Right lobe of liver (tissue), 6 donors: ENCODE measurements around the gene EXPH5. TPM values are rescaled to one million over a fixed set of nuclear protein-coding genes. Genes with fewer than 3 reads are reported as not detected.

ENCODE experiments used
- ATAC-seq, 4 donors: fragments of 200-7000 bp; cut with Tn5 transposase; one replicate each; pipeline ENCODE4 v1.9.1; 2020; ENCODE audit warnings: mild to moderate bottlenecking in 4 of 4, moderate library complexity in 4 of 4
- DNase-seq, 3 donors: peaks; one replicate each; pipeline ENCODE4 v3.0.0-alpha.2; 2020
- H3K27ac ChIP-seq, 3 donors: fragments of 200-600 bp; one replicate each; pipeline ENCODE4 v1.8.0; 2022
- H3K27me3 ChIP-seq, 2 donors: fragments of 200-600 bp; one replicate each; pipeline ENCODE4 v1.8.0; 2022
- H3K36me3 ChIP-seq, 4 donors: fragments of 200-600 bp; sonication (generic) in 1 of 4; one replicate each; pipeline versions ENCODE4 v1.5.1 to v1.8.0; 2017 to 2022; ENCODE audit warnings: control low read depth in 1 of 4
- H3K4me1 ChIP-seq, 4 donors: fragments of 200-600 bp; sonication (generic) in 1 of 4; one replicate each; pipeline versions ENCODE4 v1.5.1 to v1.8.0; 2017 to 2022; ENCODE audit warnings: control low read depth in 1 of 4
- H3K4me3 ChIP-seq, 3 donors: fragments of 200-600 bp; one replicate each; pipeline ENCODE4 v1.8.0; 2022
- H3K9me3 ChIP-seq, 4 donors: fragments of 200-600 bp; sonication (generic) in 1 of 4; one replicate each; pipeline versions ENCODE4 v1.5.1 to v1.8.0; 2017 to 2022; ENCODE audit warnings: control low read depth in 1 of 4
- POLR2A ChIP-seq: fragments of 450-650 bp; IDR thresholded peaks from one replicate; pipeline ENCODE4 v1.6.1; 2017; ENCODE audit warnings: antibody characterized with exemption, mild to moderate bottlenecking
- WGBS: methylation state at CpG from one replicate; pipeline ENCODE4 v1.1.6; 2018; ENCODE audit warnings: low coverage, low lambda C conversion rate; ENCODE audit not compliant: insufficient coverage; ENCODE audit errors: missing lambda C conversion rate; 5-methylcytosine and 5-hydroxymethylcytosine counted together
- intact Hi-C, 2 donors: fragments of 100-400 bp; cut with DNase I; formaldehyde crosslinking; loops; one replicate each; pipeline versions ENCODE4 v1.11.2 to v1.14.1; 2022
- total RNA-seq, 6 experiments: library from RNA; depleted of rRNA in 2 of 6; stranded (reverse); fragments of >200 nt in 2 of 6; fragmentation: NEBNext Ultra II Directional in 3 of 6; extraction: Animal tissue kit (Norgen Biotek cat#: 25700) in 3 of 6; gene quantifications; one replicate each; pipeline versions ENCODE4 v1.1.0 to v1.2.4, GENCODE V29; 2016 to 2023
- TF ChIP-seq, protein P1 (sequence below), 4 donors: fragments of 200-600 bp in 3 of 4; fragments of 450-650 bp in 1 of 4; IDR thresholded peaks; one replicate each; pipeline versions ENCODE4 v1.5.1 to v1.8.0; 2016 to 2022; ENCODE audit warnings: antibody characterized with exemption in 4 of 4, mild to moderate bottlenecking in 2 of 4
- donor health status: DM: no; HTN: yes; CAD: no.
- donor health status: DM: no; HTN: no; CAD: no.
- donor health status: DM: no; HTN: no; CAD: no.
- donor health status: DM: no; HTN: yes; CAD: no.
- donor health status: DM: no; HTN: yes; CAD: no.

Gene EXPH5
- total RNA-seq, 6 experiments from 2014 or later, result 8.3 to 12.4 (median 10.2) TPM

DNA sequence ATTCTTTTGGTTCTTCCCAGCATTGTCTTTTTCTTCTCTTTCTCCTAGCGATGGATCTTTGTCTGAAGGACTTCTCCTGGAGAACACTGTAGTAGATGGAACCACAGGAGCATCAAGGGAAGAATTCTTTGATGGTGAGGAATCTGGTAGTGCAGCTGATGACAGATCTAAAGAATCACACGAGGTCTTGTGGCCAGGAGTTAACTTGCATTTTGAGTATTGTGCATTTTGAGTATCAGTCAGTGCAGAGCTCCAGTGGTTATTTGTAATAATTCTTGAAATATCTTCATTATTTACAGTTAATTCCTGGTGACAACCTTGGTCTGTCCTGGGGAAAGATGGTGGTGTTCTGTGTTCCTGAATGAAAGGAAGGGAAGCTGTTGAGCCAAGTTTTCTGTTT is 80.9 kb downstream of the EXPH5 start:
- peaks cover 0 to 14% (median 7%) of the 10 kb centered on the region in 4 donors for H3K36me3 ChIP-seq
- H3K4me3 ChIP-seq, result no peak overlapping the region
- H3K27me3 ChIP-seq, result no peaks in the 10 kb centered on the region
- no peak for DNase-seq
- 88% methylated on average over 1 of the region's 2 CpGs for WGBS
- no peaks in the 10 kb centered on the region for H3K4me1 ChIP-seq
- no peaks in the 10 kb centered on the region for H3K9me3 ChIP-seq
- ATAC-seq, result no peak
- TF ChIP-seq POLR2A, result no peak
- TF ChIP-seq, protein P1, sequence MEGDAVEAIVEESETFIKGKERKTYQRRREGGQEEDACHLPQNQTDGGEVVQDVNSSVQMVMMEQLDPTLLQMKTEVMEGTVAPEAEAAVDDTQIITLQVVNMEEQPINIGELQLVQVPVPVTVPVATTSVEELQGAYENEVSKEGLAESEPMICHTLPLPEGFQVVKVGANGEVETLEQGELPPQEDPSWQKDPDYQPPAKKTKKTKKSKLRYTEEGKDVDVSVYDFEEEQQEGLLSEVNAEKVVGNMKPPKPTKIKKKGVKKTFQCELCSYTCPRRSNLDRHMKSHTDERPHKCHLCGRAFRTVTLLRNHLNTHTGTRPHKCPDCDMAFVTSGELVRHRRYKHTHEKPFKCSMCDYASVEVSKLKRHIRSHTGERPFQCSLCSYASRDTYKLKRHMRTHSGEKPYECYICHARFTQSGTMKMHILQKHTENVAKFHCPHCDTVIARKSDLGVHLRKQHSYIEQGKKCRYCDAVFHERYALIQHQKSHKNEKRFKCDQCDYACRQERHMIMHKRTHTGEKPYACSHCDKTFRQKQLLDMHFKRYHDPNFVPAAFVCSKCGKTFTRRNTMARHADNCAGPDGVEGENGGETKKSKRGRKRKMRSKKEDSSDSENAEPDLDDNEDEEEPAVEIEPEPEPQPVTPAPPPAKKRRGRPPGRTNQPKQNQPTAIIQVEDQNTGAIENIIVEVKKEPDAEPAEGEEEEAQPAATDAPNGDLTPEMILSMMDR (IDR thresholded peaks at IDR 0.05), result no peak
- intact Hi-C loops, result no loop called here
- H3K27ac ChIP-seq, result no peak overlapping the region

DNA sequence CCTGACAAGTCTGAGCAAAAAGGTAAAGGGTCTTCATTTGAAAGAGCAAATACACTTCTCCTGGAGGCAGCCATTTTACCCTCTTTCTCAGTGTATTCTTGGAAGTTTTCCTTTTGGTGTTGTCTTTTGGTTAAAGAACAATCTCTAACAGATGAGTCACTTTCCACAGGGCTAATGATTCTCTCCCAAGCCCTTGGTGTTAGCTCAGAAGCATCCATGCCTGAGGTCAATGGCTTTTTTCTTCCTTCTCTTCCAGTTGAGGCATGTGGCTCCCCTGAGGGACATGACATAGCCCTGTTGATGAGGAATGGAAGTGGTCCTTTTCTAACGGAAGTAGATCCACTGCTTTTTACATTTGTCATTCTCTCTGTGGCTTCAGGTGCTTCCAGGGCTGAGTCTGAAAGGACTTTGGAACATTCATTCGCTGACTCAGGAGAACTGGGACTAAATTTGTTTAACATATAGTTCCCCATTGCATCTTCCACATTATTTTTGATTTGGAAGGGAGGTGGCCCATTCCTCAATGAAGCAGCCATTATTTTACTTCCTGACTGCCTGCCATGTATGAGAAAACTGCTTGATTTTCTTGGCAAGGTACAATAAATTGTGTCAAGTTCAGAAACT is 81.6 kb downstream of the EXPH5 start:
- DNase-seq (no peak), ATAC-seq (no peak)
- intact Hi-C loops, result no loop called here
- TF ChIP-seq, protein P1 (IDR thresholded peaks at IDR 0.05), result no peak
- no peak for TF ChIP-seq POLR2A
- 94% methylated on average over 2 of the region's 2 CpGs for WGBS
- Histone ChIP-seq H3K4me1 (no peaks in the 10 kb centered on the region), H3K27me3 (no peaks in the 10 kb centered on the region), H3K4me3 (no peak overlapping the region), H3K36me3 (peaks cover 0 to 14% (median 7%) of the 10 kb centered on the region in 4 donors), H3K27ac (no peak overlapping the region), H3K9me3 (no peaks in the 10 kb centered on the region)

DNA sequence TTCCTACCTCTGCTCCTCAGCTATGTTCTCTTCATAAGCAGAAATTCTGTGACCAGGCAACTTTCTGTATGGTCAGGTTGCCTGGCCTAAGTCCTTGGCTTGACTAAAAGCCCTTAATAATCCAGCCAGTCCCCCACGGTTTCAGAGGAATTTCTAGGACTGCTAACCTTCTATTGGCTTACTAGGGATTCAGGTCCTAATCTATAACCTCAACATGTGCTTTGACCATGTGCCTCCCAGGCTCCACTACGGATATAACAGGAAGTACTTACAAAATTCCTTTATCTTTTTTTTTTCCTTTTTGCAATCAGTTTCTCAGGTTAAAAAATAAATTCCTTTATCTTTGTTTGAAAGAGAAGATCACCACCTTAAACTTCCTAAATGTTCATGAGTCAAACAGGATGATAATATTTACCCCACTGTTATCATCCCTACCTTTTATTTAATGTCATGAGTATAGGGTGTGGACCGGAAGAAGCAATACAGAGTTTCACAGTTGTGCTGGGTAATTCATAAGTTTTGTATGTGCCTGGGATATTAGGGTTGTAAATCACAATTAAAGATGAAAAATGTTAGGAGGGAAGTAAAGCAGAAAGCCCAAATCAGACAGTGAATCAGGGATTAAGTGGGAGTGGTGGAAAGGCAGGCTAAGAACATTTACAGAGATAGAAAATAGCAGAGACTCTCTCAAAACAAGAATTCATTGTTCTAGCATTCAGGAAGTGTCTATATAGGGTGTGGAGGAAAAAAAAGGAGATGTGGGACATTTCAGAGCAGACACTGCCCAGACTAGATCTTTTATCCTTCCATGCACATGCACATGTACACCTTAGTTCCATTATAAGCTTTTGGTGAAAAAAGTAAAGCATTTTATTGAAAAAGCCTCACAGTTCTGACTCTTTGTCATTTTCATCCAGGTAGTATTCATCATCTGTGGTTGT is 84.6 kb downstream of the EXPH5 start:
- H3K9me3 ChIP-seq, result no peaks in the 10 kb centered on the region
- DNase-seq (no peak), ATAC-seq (no peak)
- H3K27me3 ChIP-seq, result no peaks in the 10 kb centered on the region
- 62% methylated on average over 3 of the region's 3 CpGs for WGBS
- H3K36me3 ChIP-seq, result peaks cover 0 to 9% (median 3%) of the 10 kb centered on the region in 4 donors
- TF ChIP-seq POLR2A, result no peak
- TF ChIP-seq, protein P1 (IDR thresholded peaks at IDR 0.05), result no peak
- intact Hi-C loops, result no loop called here
- no peaks in the 10 kb centered on the region for H3K4me1 ChIP-seq
- H3K4me3 ChIP-seq, result no peak overlapping the region
- H3K27ac ChIP-seq, result no peak overlapping the region

DNA sequence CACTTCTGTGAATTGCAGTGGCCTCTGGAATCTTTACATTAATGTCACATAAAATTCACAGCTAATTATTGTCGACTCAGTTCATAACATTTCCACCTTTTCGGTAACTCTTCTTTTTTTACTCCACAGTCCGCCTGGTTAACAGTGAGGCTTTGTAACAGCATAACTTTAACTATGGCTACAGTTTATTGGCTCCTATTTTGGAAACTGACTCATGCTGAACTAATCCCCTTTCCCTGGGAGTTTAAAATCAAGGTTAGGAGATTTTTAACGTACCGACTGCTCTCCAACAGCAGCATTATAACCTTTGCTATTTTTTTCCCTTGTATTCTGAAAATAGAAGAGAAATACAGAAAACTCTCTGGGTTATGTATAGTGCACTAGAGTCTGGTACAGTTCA is 92.2 kb downstream of the EXPH5 start:
- Histone ChIP-seq H3K4me1 (peaks cover 0 to 5% (median 0%) of the 10 kb centered on the region in 4 donors), H3K27me3 (no peaks in the 10 kb centered on the region), H3K4me3 (no peak overlapping the region), H3K27ac (no peak overlapping the region), H3K36me3 (no peaks in the 10 kb centered on the region), H3K9me3 (no peaks in the 10 kb centered on the region)
- 86% methylated on average over 5 of the region's 5 CpGs for WGBS
- ATAC-seq, result no peak
- DNase-seq, result no peak
- no peak for TF ChIP-seq POLR2A
- TF ChIP-seq, protein P1 (IDR thresholded peaks at IDR 0.05), result no peak
- intact Hi-C loops, result no loop called here
